ENCODE data around the gene SLC35A4.

- TF ChIP-seq, protein P1, sequence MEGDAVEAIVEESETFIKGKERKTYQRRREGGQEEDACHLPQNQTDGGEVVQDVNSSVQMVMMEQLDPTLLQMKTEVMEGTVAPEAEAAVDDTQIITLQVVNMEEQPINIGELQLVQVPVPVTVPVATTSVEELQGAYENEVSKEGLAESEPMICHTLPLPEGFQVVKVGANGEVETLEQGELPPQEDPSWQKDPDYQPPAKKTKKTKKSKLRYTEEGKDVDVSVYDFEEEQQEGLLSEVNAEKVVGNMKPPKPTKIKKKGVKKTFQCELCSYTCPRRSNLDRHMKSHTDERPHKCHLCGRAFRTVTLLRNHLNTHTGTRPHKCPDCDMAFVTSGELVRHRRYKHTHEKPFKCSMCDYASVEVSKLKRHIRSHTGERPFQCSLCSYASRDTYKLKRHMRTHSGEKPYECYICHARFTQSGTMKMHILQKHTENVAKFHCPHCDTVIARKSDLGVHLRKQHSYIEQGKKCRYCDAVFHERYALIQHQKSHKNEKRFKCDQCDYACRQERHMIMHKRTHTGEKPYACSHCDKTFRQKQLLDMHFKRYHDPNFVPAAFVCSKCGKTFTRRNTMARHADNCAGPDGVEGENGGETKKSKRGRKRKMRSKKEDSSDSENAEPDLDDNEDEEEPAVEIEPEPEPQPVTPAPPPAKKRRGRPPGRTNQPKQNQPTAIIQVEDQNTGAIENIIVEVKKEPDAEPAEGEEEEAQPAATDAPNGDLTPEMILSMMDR (IDR thresholded peaks at IDR 0.05; ENCODE audit: control extremely low read depth in 1 of 3, insufficient read depth in 1 of 3, low read depth in 1 of 3, low read length in 3 of 3), result no peak
- TF ChIP-seq SIN3A (conservative IDR thresholded peaks at IDR 0.05 in 1 of 2, IDR thresholded peaks at IDR 0.05 in 1 of 2; ENCODE audit: low read depth in 1 of 2, low read length in 2 of 2) (no peak), EZH2 (IDR thresholded peaks at IDR 0.05; ENCODE audit: low read depth, low read length, severe bottlenecking) (no peak), CEBPB (IDR thresholded peaks at IDR 0.05; ENCODE audit: low read depth, low read length) (no peak), POLR2A (IDR thresholded peaks at IDR 0.05; ENCODE audit: control extremely low read depth in 1 of 2, low read depth in 2 of 2, low read length in 2 of 2) (no peak), TEAD4 (IDR thresholded peaks at IDR 0.05; ENCODE audit: low read depth, low read length) (no peak), RAD21 (IDR thresholded peaks at IDR 0.05 in 1 of 2, conservative IDR thresholded peaks at IDR 0.05 in 1 of 2; ENCODE audit: low read depth in 2 of 2, low read length in 2 of 2) (no peak), BRCA1 (IDR thresholded peaks at IDR 0.05; ENCODE audit: low read depth, low read length) (no peak), POLR2AphosphoS5 (IDR thresholded peaks at IDR 0.05; ENCODE audit: low read depth, low read length) (no peak), JUND (IDR thresholded peaks at IDR 0.05; ENCODE audit: low read length) (no peak)
- TF ChIP-seq, protein P2, sequence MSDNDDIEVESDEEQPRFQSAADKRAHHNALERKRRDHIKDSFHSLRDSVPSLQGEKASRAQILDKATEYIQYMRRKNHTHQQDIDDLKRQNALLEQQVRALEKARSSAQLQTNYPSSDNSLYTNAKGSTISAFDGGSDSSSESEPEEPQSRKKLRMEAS (IDR thresholded peaks at IDR 0.05), result no peak
These were observed 44.5 kb downstream of the SLC35A4 start for GRCh38 chr5:140609126-140609525.
